HPDE6-E6E7 (cell line): ENCODE results near the gene PRKCA.

ENCODE experiments used
- DNase-seq: peaks from one replicate; pipeline ENCODE4 v3.0.0; 2011; ENCODE audit warnings: missing footprints; ENCODE audit errors: extremely low spot score

PRKCA gene

DNA sequence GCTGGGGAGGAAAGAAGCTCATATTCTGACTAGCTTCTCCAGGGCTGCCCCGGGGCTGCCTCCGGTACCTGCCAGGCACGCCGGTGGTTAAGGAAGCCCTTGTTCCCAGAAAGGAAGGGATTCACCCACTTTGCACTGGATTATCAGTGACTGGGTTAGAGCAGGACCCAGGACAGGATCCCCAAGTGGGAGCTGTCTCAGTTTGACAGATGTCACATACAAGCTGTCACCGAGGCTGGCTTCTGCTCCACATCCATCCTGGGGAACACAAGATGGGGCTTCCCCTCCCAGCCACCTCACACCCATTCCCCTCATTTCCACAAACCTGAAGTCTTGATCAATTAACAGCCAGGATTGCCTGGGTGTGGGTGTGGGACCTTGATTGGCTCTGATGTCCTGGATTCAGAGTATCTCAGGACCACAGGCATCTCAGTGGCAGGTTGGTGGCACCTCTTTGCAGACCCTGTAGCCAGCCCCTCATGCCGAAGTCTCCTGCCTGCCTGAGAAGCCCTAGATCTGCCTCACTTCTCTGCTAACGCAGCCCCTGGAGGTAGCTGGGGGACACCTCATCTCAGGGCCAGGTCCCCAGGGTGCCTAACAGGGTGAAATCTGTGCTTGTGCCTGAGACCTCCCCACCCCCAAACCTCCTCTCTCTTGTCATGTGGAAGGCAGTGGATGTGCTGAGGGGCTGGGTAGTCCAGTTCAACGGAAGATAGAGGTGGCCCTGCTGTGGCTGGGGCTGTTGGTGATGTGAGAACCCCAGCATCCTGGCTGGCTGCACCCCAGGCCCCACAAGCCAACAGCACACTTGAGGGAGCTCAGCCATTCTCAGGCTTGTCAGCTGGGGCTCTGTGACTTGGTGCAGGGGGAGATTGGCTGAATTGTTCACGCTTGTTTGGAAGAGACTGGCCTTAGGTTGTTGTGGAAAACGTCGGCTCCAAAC is 533.9 kb downstream of the PRKCA start:
- DNase-seq, result no peak

DNA sequence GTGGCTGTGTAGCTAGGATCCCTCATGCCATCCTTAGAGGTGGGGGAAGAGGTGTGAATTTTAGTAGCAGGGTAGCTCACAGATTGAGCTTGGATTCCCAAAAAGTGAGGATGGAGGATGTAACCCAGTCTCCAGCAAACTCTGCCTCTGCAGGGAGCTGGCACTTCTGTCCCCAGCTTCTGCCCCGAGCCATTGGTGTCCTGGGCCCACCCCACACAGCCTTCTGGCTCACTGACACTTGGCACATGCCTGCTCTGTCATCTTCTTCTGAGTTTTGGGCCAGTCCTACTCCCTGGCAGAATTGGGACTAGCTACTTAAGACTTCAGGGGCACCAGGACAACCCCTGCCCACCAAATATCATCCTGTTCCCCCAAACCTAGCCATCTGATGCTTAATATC is 534.8 kb downstream of the PRKCA start:
- DNase-seq, result no peak

GRCh38 chr17:66837885-66838665 is 535.7 kb downstream of the PRKCA start:
- no peak for DNase-seq

DNA sequence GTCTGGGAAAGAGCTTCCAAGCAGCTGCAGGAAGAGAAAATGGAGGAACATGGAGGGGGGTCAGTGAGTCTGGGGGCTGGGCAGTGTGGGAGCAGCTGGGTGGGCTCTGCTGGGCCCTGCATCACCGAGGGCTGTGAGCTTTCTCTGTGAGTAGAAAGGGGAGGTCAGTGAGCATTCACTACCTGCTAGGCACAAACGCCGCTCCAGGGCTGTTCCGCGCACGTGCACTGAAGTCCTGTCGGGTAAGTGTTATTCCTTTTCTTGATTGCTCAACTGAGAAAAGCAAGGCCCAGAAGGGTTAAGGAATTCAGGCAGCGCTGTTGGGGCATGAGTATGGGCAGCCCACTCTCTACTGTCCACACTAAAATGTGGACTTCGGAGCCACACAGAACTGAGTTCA is 537.2 kb downstream of the PRKCA start:
- no peak for DNase-seq

DNA sequence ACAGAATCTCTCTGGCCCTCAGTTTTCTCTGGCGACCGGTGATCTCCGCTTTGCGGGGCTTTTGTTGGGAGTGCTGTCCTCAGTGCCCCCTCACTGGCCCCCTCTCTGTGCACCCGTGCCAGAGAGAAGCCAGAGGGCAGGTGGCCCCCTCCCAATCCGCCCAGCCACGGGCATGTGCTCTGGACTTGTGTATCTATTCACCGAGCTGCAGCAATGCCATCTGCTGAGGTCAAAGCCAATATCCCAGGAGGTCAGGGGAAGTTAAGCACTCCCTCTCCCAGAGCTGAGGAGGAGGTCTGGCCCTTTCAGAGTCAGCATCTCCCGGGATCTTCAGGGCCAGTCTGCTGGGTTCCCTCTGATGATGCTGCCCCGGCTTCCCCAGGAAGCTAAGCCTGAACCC is 537.6 kb downstream of the PRKCA start:
- DNase-seq, result no peak

GRCh38 chr17:66841328-66841727 is 538.9 kb downstream of the PRKCA start:
- no peak for DNase-seq

DNA sequence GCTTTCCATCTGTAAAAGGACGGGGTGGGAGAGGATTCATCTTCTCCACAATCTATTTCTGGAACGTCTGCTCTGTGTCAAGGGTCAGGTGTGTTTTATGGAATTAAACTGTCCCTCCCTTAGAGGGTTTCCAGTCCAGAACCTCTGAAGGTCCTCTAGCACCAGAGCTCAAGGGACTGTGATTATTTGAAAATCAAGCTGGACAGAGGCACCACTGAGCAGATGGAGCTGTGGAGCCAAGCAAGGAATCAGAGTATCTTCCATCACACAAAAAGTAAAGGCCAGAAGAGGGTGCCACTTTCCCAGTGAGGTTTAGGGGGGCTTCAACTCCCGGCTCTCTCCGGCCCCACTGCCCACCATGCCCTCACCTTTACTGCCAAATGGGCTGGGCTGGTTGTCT is 539.3 kb downstream of the PRKCA start:
- DNase-seq, result no peak

DNA sequence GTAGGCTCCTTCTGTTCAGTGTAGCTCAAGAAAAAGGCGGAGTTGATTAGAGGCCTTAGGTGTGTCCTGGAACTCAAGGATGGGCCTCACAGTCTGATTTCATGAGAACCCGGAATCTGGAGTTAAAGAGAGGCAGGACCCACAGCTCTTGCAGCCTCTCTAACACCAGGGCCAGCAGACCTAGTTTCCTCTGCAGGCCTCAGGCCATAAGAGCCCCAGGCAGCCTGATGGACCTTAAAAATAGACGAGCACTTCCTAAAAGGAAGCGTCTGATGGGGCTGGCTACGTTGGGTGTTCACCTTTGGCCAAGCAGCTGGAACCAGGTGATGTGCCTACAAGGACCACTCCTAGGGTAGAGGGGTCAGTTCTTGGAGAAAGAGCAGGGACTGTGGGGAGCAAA is 540.1 kb downstream of the PRKCA start:
- no peak for DNase-seq

DNA sequence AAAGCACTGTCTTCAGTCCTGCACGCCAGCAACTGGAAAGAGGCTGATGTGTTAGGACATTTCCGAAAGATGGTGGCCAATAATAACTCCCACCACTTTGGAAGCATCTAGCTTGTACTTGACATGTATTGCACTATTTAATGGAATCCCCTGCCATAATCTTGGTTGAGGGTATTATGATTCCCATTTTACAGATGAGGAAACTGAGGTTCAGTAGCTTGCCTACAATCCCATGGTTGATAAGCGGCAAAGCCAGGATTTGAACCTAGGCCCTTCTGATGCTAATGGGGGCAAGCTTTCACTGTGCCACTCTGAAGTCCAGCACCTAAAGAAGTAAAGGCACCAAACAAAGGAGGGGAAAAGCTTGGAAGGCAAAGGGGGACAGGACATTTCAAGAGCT is 540.5 kb downstream of the PRKCA start:
- no peak for DNase-seq

GRCh38 chr17:66843627-66844026 is 541.2 kb downstream of the PRKCA start:
- no peak for DNase-seq

DNA sequence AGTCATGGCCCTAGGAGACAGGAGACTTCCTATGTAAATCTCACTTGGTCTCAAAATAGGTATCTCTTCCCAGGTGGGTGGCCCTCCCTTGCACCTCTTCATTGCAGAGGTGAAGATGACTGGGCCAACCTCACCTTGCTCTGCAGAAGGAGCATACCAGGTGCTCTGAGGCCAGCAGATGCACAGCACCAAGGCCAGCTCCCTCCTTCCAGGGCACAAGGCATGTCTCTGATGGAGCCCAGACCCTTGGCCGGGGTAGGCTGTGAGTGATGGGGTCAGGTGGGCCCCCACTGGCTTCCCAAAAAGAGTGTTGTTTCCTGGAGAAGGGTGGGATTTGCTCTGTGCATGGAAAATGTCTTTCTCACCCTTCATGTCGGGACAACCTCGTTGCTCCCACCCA is 545.3 kb downstream of the PRKCA start:
- no peak for DNase-seq

DNA sequence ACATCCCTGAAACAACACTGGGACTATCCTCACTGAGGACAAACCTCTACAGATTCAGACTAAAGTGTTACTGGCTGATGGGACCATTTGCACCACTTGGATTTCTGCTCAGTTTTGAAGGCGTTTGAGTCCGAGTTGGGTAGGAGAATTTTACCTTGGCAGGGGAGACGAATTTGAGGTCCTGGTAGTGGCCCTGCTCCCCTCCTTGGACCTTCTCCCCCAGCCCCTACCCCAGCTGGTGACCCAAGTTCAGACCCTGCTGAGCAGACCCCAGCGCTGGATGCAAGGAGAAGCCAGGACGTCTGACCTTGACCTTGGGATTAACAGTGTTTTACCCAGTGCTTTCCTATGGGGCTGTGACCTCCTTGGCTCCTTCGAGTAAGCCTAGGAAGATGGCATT is 546.1 kb downstream of the PRKCA start:
- DNase-seq, result no peak

DNA sequence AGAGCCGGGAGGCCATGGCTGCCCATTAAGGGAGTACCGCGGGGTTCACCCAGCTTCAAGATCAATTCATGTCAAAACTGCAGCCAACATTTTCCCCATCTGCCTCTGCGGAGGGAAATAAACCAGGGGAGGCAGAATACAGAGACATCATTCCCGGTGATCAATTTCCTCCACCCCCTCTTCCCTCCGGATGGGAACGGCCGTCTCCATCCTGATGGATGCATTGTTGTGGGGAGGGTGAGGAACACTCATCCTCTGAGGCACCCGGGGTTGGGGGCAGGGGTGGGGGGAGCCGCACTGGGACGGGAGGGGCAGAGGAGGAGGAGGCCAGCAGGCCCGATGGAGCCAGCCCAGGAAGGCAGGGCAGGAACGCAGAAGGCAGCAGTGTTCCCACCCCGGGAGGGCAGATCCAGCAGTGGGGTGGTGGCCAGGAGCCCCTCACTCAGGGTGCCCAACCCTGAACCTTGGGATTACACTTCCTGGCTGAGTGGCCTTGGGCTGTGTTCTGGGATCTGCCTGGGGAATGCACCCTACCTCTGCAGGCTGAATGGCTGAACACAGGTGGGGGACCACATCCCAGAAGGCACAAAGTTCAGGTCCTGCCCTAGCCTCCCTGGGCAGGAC is 546.7 kb downstream of the PRKCA start:
- no peak for DNase-seq

GRCh38 chr17:66849851-66850580 is 547.6 kb downstream of the PRKCA start:
- DNase-seq, result no peak

GRCh38 chr17:66850692-66851091 is 548.3 kb downstream of the PRKCA start:
- no peak for DNase-seq

- no peak for DNase-seq
Observed at GRCh38 chr17:66855204-66855603, 552.8 kb downstream of the PRKCA start.

DNA sequence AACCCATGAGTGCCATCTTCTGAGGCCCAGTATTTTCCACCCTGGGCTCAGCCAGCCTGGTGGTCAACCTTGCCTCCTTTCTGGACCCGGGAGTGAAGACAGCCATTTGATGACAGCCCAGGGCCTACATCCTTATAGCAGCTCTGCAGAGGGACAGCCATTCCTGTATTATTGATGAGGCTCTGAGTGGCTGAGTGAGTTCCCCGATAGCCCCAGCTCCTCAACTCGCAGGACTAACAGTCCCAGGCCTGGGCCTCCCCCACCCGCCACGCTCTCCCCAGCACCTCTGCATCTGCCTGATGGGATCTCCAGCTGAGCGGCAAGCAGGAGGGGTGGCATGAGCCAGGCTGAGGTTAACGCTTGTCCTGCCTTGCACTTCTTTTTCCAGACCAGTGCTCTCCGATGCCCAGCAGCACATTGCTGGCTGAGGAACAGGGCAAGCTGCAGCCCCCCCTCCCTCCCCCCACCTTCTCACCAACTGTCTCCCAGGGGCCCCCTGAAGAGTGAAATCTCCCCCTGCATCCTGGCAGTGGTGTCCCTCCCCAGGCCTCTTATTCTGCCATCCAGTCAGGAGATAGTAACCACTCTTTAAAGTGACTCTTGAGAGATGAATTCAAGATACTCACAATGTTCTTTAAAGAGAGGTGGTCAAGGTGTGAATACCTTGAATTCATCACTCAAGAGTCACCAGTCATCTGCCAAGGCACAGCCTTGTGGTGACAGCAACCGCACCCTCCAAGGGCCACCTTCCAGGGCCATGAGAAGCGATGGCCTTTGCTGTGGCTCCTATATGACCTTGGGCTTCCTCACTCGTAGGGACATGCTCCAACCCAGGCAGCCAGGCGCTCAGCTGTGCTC is 556.0 kb downstream of the PRKCA start:
- no peak for DNase-seq

- no peak for DNase-seq
Observed at GRCh38 chr17:66859353-66859752, 556.9 kb downstream of the PRKCA start.

GRCh38 chr17:66860204-66860603 is 557.8 kb downstream of the PRKCA start:
- no peak for DNase-seq
